Brain microvascular endothelial cell (primary cell): ENCODE measurements around the gene DHPS.
"Not testable (repeated sequence)": the region's sequence is repeated elsewhere in the genome, so short reads cannot be mapped to it uniquely, and the experiment has no call there.

Source experiments
- DNase-seq: peaks from one replicate; pipeline ENCODE4 v3.0.0-alpha.2; 2020
- H3K27ac ChIP-seq: fragments of 250-450 bp; sonication (Bioruptor Pico); 2 replicates; pipeline ENCODE4 v1.5.1; 2020; ENCODE audit warnings: mild to moderate bottlenecking, moderate library complexity
- H3K27me3 ChIP-seq: fragments of 250-450 bp; sonication (Bioruptor Pico); replicated peaks from 2 replicates; pipeline ENCODE4 v1.5.1; 2020; ENCODE audit warnings: mild to moderate bottlenecking
- H3K36me3 ChIP-seq: fragments of 250-450 bp; sonication (Bioruptor Pico); replicated peaks from 2 replicates; pipeline ENCODE4 v1.5.1; 2020; ENCODE audit warnings: mild to moderate bottlenecking
- H3K4me3 ChIP-seq: 2 replicates; pipeline ENCODE4 v1.5.1; 2011; ENCODE audit warnings: low read depth, mild to moderate bottlenecking, control low read depth, low read length, moderate library complexity
- CTCF ChIP-seq: IDR thresholded peaks from 2 replicates; pipeline ENCODE4 v1.5.1; 2011; ENCODE audit warnings: low read depth, mild to moderate bottlenecking, moderate library complexity, low read length, control low read depth, inconsistent platforms; ENCODE audit errors: missing control alignments
- in situ Hi-C: cut with HindIII; loops from 2 replicates; pipeline ENCODE4 v1.10.0; 2017; ENCODE audit warnings: low sequenced_read_pairs, low pct_ligation_motif_present

DHPS gene

GRCh38 chr19:12706332-12706718 lies 24.6 kb upstream of the DHPS start:
- no peak for TF ChIP-seq CTCF
- DNase-seq: no peak
- in situ Hi-C loops: no loop called here
- H3K27ac ChIP-seq: no peak overlapping the region
- H3K4me3 ChIP-seq: no peak overlapping the region
- H3K36me3 ChIP-seq: peaks cover 96% of the 10 kb centered on the region
- H3K27me3 ChIP-seq: no peaks in the 10 kb centered on the region

- no peak for DNase-seq
Measured at GRCh38 chr19:12705654-12706331, 24.1 kb upstream of the DHPS start.

GRCh38 chr19:12705169-12705568 lies 23.5 kb upstream of the DHPS start:
- no peak for DNase-seq
- Histone ChIP-seq H3K4me3 (no peak overlapping the region), H3K27ac (no peak overlapping the region), H3K36me3 (peaks cover 92% of the 10 kb centered on the region), H3K27me3 (no peaks in the 10 kb centered on the region)
- in situ Hi-C loops: no loop called here
- no peak for TF ChIP-seq CTCF

More at GRCh38 chr19:12705654-12706331, 24.1 kb upstream of the DHPS start:
- no peak overlapping the region for H3K27ac ChIP-seq
- no peaks in the 10 kb centered on the region for H3K27me3 ChIP-seq
- H3K4me3 ChIP-seq: no peak overlapping the region
- H3K36me3 ChIP-seq: peaks cover 96% of the 10 kb centered on the region
- no peak for TF ChIP-seq CTCF
- in situ Hi-C loops: no loop called here

DNA sequence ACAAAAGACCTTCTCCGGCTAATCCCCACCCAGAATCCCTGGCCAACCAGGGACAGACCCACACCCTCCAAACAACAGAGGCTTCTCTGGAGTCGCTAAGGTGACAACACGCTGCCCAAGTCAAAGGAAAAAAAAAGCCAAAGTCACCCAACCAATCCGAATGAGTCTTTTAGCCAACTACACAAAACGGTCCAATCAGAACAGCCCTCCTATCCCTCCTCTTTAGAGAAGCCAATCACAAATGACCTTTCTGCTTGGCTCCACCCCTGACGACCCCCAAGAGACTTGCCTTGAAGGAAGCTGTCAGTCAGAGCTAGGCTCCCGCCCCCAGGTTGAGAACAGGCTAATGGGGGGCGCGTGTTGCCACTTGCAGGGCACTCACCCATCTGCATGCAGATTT lies 21.4 kb upstream of the DHPS start:
- Histone ChIP-seq H3K4me3 (no peak overlapping the region), H3K36me3 (peaks cover 78% of the 10 kb centered on the region), H3K27ac (no peak overlapping the region), H3K27me3 (no peaks in the 10 kb centered on the region)
- TF ChIP-seq CTCF: no peak
- no peak for DNase-seq
- in situ Hi-C loops: no loop called here

- H3K27me3 ChIP-seq: no peaks in the 10 kb centered on the region
- no peak overlapping the region for H3K27ac ChIP-seq
- no peak overlapping the region for H3K4me3 ChIP-seq
- no peak for TF ChIP-seq CTCF
- in situ Hi-C loops: no loop called here
- H3K36me3 ChIP-seq: peaks cover 72% of the 10 kb centered on the region
- no peak for DNase-seq
Measured at GRCh38 chr19:12701596-12702282, 20.1 kb upstream of the DHPS start.

DNA sequence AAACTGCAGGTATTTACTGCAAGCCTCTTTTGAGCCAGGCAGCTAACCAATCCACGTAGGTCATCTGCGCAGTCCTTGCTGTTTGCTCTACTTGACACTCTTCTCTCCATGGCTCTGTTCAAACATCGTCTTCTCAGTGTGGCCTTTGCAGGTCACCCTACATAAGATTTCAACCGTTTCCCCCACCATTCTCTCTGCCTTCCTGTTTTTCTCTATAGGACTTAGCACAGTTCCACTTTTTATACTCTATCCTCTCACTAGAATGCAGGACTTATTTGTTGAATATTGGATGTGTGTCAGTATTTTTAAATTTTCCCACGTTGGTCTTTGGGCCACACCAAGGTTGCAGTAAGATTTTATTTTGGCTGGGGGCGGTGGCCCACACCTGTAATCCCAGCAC lies 16.5 kb upstream of the DHPS start:
- no peak for DNase-seq
- Histone ChIP-seq H3K27me3 (no peaks in the 10 kb centered on the region), H3K27ac (no peak overlapping the region), H3K36me3 (peaks cover 37% of the 10 kb centered on the region), H3K4me3 (no peak overlapping the region)
- in situ Hi-C loops: no loop called here
- no peak for TF ChIP-seq CTCF

- peaks cover 33% of the 10 kb centered on the region for H3K36me3 ChIP-seq
- H3K4me3 ChIP-seq, H3K27me3 ChIP-seq, H3K27ac ChIP-seq, DNase-seq, in situ Hi-C loops: not testable (repeated sequence)
Measured at GRCh38 chr19:12697425-12697824, 15.7 kb upstream of the DHPS start.
